ENCODE results near the gene FDXR. TPM values are rescaled to one million over a fixed set of nuclear protein-coding genes. Genes with fewer than 3 reads are reported as not detected.

The FDXR gene
- total RNA-seq, 1 experiment from 2014 or later: 39.7 TPM

GRCh38 chr17:74873874-74874614 is 1.2 kb upstream of the FDXR start:
- H3K23ac ChIP-seq (ENCODE audit: insufficient read length, low read depth, low read length): no peak overlapping the region
- no peak overlapping the region for H3K56ac ChIP-seq (ENCODE audit: insufficient read length, low read depth, low read length)
- no peaks in the 10 kb centered on the region for H4K20me1 ChIP-seq (ENCODE audit: control insufficient read depth, insufficient read depth, insufficient read length)
- no peaks in the 10 kb centered on the region for H3K9me3 Mint-ChIP-seq
- no peaks in the 10 kb centered on the region for H3K9me3 ChIP-seq (ENCODE audit: control insufficient read depth, low read depth, low read length)
- H2BK120ac ChIP-seq (ENCODE audit: low read depth, low read length, poor library complexity, severe bottlenecking): no peak overlapping the region
- no CpG with 5 or more reads among the region's 6 CpGs for WGBS (ENCODE audit: extremely low coverage, insufficient read length, low lambda C conversion rate)
- peak overlapping the region; percentile 98 for H3K9ac ChIP-seq (ENCODE audit: extremely low read depth, insufficient read length, low read length)
- no peaks in the 10 kb centered on the region for H3K79me2 ChIP-seq (ENCODE audit: insufficient read depth, low read length)
- H3K4me1 ChIP-seq (ENCODE audit: insufficient read depth, low read length): 0 out of 2 replicates have a peak, but pooled peaks cover 2% of the 10 kb centered on the region
- H3K79me1 ChIP-seq (ENCODE audit: insufficient read depth, low read depth, low read length, poor library complexity, severe bottlenecking): no peaks in the 10 kb centered on the region
- peak overlapping the region; percentile 64 for H3K4me2 ChIP-seq (ENCODE audit: insufficient read depth, insufficient read length, low read length)
- H2BK20ac ChIP-seq (ENCODE audit: low read depth, low read length, poor library complexity, severe bottlenecking): no peak overlapping the region
- peak overlapping the region; percentile 95 to 99 (median 98); a peak in 5 of 7 replicates for H3K27ac Mint-ChIP-seq
- H3K36me3 Mint-ChIP-seq (ENCODE audit: insufficient read depth in 1 of 3, low read depth in 3 of 3): peaks cover 0 to 17% (median 13%) of the 10 kb centered on the region in 3 experiments; a peak in 4 of 7 replicates
- no peak overlapping the region for H2BK12ac ChIP-seq (ENCODE audit: insufficient read length, low read depth, low read length)
- H3K4me1 Mint-ChIP-seq: peaks cover 26 to 40% of the 10 kb centered on the region in 2 experiments
- DNase-seq: no peak
- no peak overlapping the region for H3K27ac ChIP-seq (ENCODE audit: insufficient read length, low read depth, low read length)
- H3K4ac ChIP-seq (ENCODE audit: low read depth, low read length): no peak overlapping the region; the same call in 1 of the 2 replicates
- TF ChIP-seq CTCF (conservative IDR thresholded peaks at IDR 0.05): no peak
- H3K4me3 Mint-ChIP-seq: peak overlapping the region; percentile 85 to 87
- H4K5ac ChIP-seq (ENCODE audit: insufficient read length, low read depth, low read length): no peak overlapping the region
- no peak overlapping the region for H3K18ac ChIP-seq (ENCODE audit: insufficient read length, low read depth, low read length)
- no peak overlapping the region for H2AK5ac ChIP-seq (ENCODE audit: insufficient read length, low read length)
- no peaks in the 10 kb centered on the region for H3K27me3 ChIP-seq (ENCODE audit: insufficient read depth, low read length)
- H3K14ac ChIP-seq (ENCODE audit: insufficient read depth, low read length): no peak overlapping the region
- H4K8ac ChIP-seq (replicated peaks; ENCODE audit: insufficient read length, low read depth, low read length): no peak overlapping the region
- no peak overlapping the region for H3T11ph ChIP-seq (ENCODE audit: low read length)
- peaks cover 12% of the 10 kb centered on the region for H3K23me2 ChIP-seq (ENCODE audit: insufficient read length, low read depth, low read length, poor library complexity, severe bottlenecking)
- no peak overlapping the region for H2BK5ac ChIP-seq (ENCODE audit: insufficient read length, low read length)
- H2BK15ac ChIP-seq (ENCODE audit: low read depth, low read length): no peak overlapping the region
- no peak overlapping the region for H4K91ac ChIP-seq (ENCODE audit: insufficient read length, low read depth, low read length)
- no peak overlapping the region for H2AFZ ChIP-seq (ENCODE audit: low read length)
- peaks cover 7% of the 10 kb centered on the region; the same call in 1 of the 2 replicates for H3K27me3 Mint-ChIP-seq (ENCODE audit: low read depth)

All from H9 (cell line).